MM.1S (cell line): ENCODE data around the gene SAMD4A.

Experiments used
- EZH2phosphoT487 ChIP-seq: fragments of 300-600 bp; sonication (generic); IDR thresholded peaks from 2 replicates; pipeline ENCODE4 v1.6.1; 2018; ENCODE audit warnings: antibody characterized with exemption, low read length
- TF ChIP-seq, protein P1 (sequence below): fragments of 300-600 bp; sonication (generic); IDR thresholded peaks from 2 replicates; pipeline ENCODE4 v1.5.1; 2016; ENCODE audit warnings: antibody characterized with exemption, low read length, mixed read lengths

DNA sequence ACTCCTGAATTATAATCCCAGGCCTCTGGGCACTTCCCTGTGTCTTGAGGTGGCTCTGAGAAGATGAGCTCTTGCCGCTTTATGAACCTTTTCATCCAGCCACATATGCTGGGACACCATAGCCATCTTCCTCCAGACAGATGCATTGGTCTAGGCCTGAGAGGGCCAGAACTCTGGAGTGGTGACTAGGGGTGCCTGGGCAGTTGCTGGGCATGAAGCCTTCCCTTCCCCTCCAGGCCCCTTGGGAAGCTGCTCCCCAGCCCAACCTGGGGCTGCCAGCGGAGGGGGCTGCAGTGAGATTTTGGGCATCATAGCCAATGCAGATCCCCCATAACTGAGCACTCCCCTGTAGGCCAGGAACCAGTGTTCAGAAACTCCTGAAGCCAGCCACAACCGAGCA lies 200.5 kb downstream of the SAMD4A start:
- TF ChIP-seq, protein P1, sequence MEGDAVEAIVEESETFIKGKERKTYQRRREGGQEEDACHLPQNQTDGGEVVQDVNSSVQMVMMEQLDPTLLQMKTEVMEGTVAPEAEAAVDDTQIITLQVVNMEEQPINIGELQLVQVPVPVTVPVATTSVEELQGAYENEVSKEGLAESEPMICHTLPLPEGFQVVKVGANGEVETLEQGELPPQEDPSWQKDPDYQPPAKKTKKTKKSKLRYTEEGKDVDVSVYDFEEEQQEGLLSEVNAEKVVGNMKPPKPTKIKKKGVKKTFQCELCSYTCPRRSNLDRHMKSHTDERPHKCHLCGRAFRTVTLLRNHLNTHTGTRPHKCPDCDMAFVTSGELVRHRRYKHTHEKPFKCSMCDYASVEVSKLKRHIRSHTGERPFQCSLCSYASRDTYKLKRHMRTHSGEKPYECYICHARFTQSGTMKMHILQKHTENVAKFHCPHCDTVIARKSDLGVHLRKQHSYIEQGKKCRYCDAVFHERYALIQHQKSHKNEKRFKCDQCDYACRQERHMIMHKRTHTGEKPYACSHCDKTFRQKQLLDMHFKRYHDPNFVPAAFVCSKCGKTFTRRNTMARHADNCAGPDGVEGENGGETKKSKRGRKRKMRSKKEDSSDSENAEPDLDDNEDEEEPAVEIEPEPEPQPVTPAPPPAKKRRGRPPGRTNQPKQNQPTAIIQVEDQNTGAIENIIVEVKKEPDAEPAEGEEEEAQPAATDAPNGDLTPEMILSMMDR: no peak
- no peak for TF ChIP-seq EZH2phosphoT487
